HG03432 (cell line): ENCODE measurements around the gene CAPZA1.
"Not testable (repeated sequence)": the region's sequence is repeated elsewhere in the genome, so short reads cannot be mapped to it uniquely, and the experiment has no call there.

Source experiments
- ATAC-seq: cut with Tn5 transposase; IDR thresholded peaks from one replicate; pipeline ENCODE4 v1.9.1; 2021; ENCODE audit warnings: mild to moderate bottlenecking, moderate library complexity; ENCODE audit not compliant: unreplicated experiment

The CAPZA1 gene

GRCh38 chr1:112619518-112620376 is at the start of gene CAPZA1:
TSS of gene CAPZA1 (plus strand) at chr1:112619832. CDS start at chr1:112619845, 13 bp downstream.
- ATAC-seq: peak; percentile 90

GRCh38 chr1:112575154-112575804 is 44.4 kb upstream of the CAPZA1 start:
- ATAC-seq: no peak

GRCh38 chr1:112576240-112576639 is 43.4 kb upstream of the CAPZA1 start:
- ATAC-seq: no peak

GRCh38 chr1:112579801-112580510 is 39.7 kb upstream of the CAPZA1 start:
- no peak for ATAC-seq

GRCh38 chr1:112581586-112582192 is 37.9 kb upstream of the CAPZA1 start:
- ATAC-seq: no peak

GRCh38 chr1:112583366-112583765 is 36.3 kb upstream of the CAPZA1 start:
- ATAC-seq: no peak

GRCh38 chr1:112589766-112590165 is 29.9 kb upstream of the CAPZA1 start:
- ATAC-seq: no peak

- ATAC-seq: no peak
These were observed 25.3 kb upstream of the CAPZA1 start for GRCh38 chr1:112594208-112594876.

- no peak for ATAC-seq
These were observed 20.2 kb upstream of the CAPZA1 start for GRCh38 chr1:112599477-112599876.

GRCh38 chr1:112603012-112603411 is 16.6 kb upstream of the CAPZA1 start:
- ATAC-seq: no peak

GRCh38 chr1:112603541-112603940 is 16.1 kb upstream of the CAPZA1 start:
- ATAC-seq: no peak

- ATAC-seq: no peak
These were observed 13.9 kb upstream of the CAPZA1 start for GRCh38 chr1:112605633-112606327.

- ATAC-seq: no peak
These were observed 5.1 kb upstream of the CAPZA1 start for GRCh38 chr1:112614460-112615065.

- ATAC-seq: no peak
These were observed 1.4 kb upstream of the CAPZA1 start for GRCh38 chr1:112618114-112618720.

- peak; percentile 20 for ATAC-seq
These were observed 713 bp upstream of the CAPZA1 start, which contains the start of gene ST7L for GRCh38 chr1:112618721-112619517. TSS of gene ST7L (minus strand) at chr1:112619141. CDS start at chr1:112619113, 28 bp downstream.

- ATAC-seq: no peak
These were observed 704 bp downstream of the CAPZA1 start for GRCh38 chr1:112620377-112620695.

- not testable (repeated sequence) for ATAC-seq
These were observed 4.9 kb downstream of the CAPZA1 start for GRCh38 chr1:112624493-112624892.

- no peak for ATAC-seq
These were observed 6.1 kb downstream of the CAPZA1 start for GRCh38 chr1:112625696-112626095.
